Panc1 (cell line): ENCODE results near the gene CFAP52. TPM values are rescaled to one million over a fixed set of nuclear protein-coding genes. Genes with fewer than 3 reads are reported as not detected.

Experiments used
- ATAC-seq: fragments of 200-7000 bp; cut with Tn5 transposase; 2 replicates; pipeline ENCODE4 v1.9.1; 2020; ENCODE audit warnings: mild to moderate bottlenecking, moderate library complexity
- BruUV-seq: library from RNA; stranded (reverse); fragments of 400-500 nt; replicated peaks from 2 replicates; lab custom pipeline; 2021; lab: Mats Ljungman, UMichigan
- CTCF ChIA-PET: fragments of 300-600 bp; sonication (Branson Sonifier 250); formaldehyde crosslinking; loops from one replicate; lab custom pipeline; 2022; ENCODE audit warnings: antibody characterized with exemption; lab: Charles Lee
- POLR2A ChIA-PET: fragments of 300-600 bp; sonication (Branson Sonifier 250); formaldehyde crosslinking; loops from one replicate; lab custom pipeline; 2022; ENCODE audit warnings: antibody characterized with exemption; lab: Charles Lee
- DNase-seq: peaks from one replicate; pipeline ENCODE4 v3.0.0-alpha.2; 2010; ENCODE audit warnings: low read depth, low spot score
- H3K27ac ChIP-seq: 2 replicates; pipeline ENCODE4 v1.5.1; 2011; ENCODE audit warnings: mild to moderate bottlenecking, low read length, inconsistent platforms
- H3K27me3 ChIP-seq: fragments of 200-500 bp; sonication (Bioruptor generic); 2 replicates; pipeline ENCODE4 v1.6.0; 2014; ENCODE audit warnings: low read length, inconsistent platforms; ENCODE audit not compliant: control insufficient read depth, insufficient read depth
- H3K36me3 ChIP-seq: fragments of 200-500 bp; sonication (Bioruptor generic); 2 replicates; pipeline ENCODE4 v1.5.1; 2014; ENCODE audit warnings: inconsistent platforms, mild to moderate bottlenecking, low read length, moderate library complexity; ENCODE audit not compliant: control insufficient read depth, insufficient read depth
- H3K4me1 ChIP-seq: 2 replicates; pipeline ENCODE4 v1.5.1; 2011; ENCODE audit warnings: inconsistent platforms, mild to moderate bottlenecking, low read length, moderate library complexity; ENCODE audit not compliant: control insufficient read depth, insufficient read depth
- H3K4me3 ChIP-seq, 2 experiments: 2 replicates each; pipeline ENCODE4 v1.5.1; 2011 to 2012; ENCODE audit warnings: low read depth in 2 of 2, low read length in 2 of 2, mild to moderate bottlenecking in 2 of 2, inconsistent platforms in 1 of 2, moderate library complexity in 1 of 2
- H3K9me3 ChIP-seq: fragments of 200-500 bp; sonication (Bioruptor generic); 2 replicates; pipeline ENCODE4 v1.5.1; 2014; ENCODE audit warnings: low read depth, mild to moderate bottlenecking, inconsistent platforms, low read length, moderate library complexity; ENCODE audit not compliant: control insufficient read depth, insufficient read depth
- CTCF ChIP-seq: fragments of 450-650 bp; IDR thresholded peaks from 2 replicates; pipeline ENCODE4 v1.5.1; 2017; ENCODE audit warnings: mild to moderate bottlenecking
- POLR2AphosphoS5 ChIP-seq: IDR thresholded peaks from 2 replicates; pipeline ENCODE4 v1.6.1; 2012; ENCODE audit warnings: mild to moderate bottlenecking, low read depth, low read length, moderate library complexity
- REST ChIP-seq, 2 experiments: IDR thresholded peaks; 2 replicates each; pipeline ENCODE4 v1.6.1; 2011 to 2012; ENCODE audit warnings: low read depth in 2 of 2, control low read depth in 1 of 2, low read length in 1 of 2, mild to moderate bottlenecking in 1 of 2, moderate library complexity in 1 of 2; ENCODE audit not compliant: insufficient read depth in 1 of 2
- SIN3A ChIP-seq: IDR thresholded peaks from 2 replicates; pipeline ENCODE4 v1.6.1; 2012; ENCODE audit warnings: low read depth, mild to moderate bottlenecking, low read length, moderate library complexity, borderline replicate concordance; ENCODE audit not compliant: insufficient read depth
- TCF7L2 ChIP-seq: IDR thresholded peaks from 2 replicates; pipeline ENCODE4 v1.6.1; 2011; ENCODE audit warnings: mild to moderate bottlenecking, low read depth, low read length, inconsistent platforms
- in situ Hi-C: cut with HindIII; loops from 2 replicates; pipeline ENCODE4 v1.10.0; 2016; ENCODE audit warnings: low sequenced_read_pairs, low pct_unique_long_range_greater_than_20kb
- intact Hi-C: fragments of 100-400 bp; cut with micrococcal nuclease; formaldehyde crosslinking; loops from one replicate; pipeline ENCODE4 v1.10.0; 2022; ENCODE audit not compliant: unreplicated experiment
- total RNA-seq: library from RNA; stranded (reverse); gene quantifications from one replicate; pipeline ENCODE4 v1.2.1, GENCODE V29; 2021; ENCODE audit not compliant: unreplicated experiment

Gene CFAP52
- total RNA-seq, 1 experiment from 2014 or later: not detected

DNA sequence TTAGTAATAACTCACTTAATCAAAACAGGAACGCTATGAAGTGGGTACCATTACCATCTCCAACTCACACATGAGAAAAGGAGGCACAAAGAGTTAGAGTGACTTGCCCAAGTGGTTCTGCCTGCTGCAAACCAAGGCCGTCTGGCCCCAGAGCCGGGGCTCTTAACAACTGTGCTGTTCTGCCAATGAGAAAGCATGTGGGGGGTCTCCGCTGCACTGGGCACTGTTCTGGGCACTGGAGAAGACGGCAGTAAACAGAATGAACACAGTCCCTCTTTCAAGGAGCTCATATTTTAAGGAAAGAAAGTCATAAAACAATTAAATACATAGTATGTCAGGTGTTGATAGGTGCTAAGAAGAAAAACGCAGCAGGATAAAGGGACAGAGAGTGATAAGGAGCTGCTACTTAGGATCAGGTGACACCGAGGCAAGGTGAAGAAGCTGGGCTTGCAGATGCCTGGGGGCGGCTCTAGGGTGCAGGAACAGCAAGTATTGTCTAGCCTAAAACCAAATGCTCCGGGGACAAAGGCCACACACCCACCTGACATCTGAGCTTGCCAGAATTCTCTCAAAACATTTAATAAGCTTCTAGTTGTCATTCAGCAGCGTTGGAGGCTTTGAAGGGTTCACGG, 7.4 kb upstream of the CFAP52 start:
- H3K4me1 ChIP-seq: no peaks in the 10 kb centered on the region
- ATAC-seq (no peak), DNase-seq (no peak)
- no peaks in the 10 kb centered on the region; the same call in 1 of the 2 replicates for H3K36me3 ChIP-seq
- no peak for TF ChIP-seq REST (IDR thresholded peaks at IDR 0.05; ENCODE audit: insufficient read depth in 1 of 2, low read depth in 2 of 2, low read length in 1 of 2)
- no peak for TF ChIP-seq POLR2AphosphoS5
- in situ Hi-C loops (no loop called here), intact Hi-C loops (no loop called here)
- H3K9me3 ChIP-seq: no peaks in the 10 kb centered on the region
- CTCF ChIA-PET: no interaction called here
- H3K4me3 ChIP-seq: no peak overlapping the region
- H3K27ac ChIP-seq: no peak overlapping the region
- H3K27me3 ChIP-seq: no peaks in the 10 kb centered on the region
- BruUV-seq: no TSS peak
- POLR2A ChIA-PET: no interaction called here

DNA sequence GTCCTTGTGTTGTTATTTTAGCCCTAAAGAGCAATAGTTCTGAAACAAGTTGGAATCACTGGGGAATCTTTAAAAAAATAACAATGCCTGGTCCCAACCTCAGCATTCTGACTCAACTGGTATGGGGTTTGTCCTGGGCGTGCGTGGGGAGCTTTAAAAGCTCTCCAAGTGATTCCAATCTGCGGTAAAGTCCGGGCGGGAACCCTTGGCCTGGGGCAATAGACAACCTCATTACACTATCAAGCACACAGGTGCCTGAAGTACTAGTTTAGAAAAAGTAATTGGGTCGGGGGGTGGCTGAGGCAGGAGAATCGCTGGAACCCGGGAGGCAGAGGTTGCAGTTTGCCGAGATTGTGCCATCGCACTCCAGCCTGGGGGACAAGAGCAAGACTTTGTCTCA, 5.2 kb upstream of the CFAP52 start:
- ChIA-PET POLR2A (interaction anchor here (0.6 kb wide), 1 partner anchor 106 kb away, joined by 6 read pairs; no protein-coding TSS in a partner anchor), CTCF (no interaction called here)
- no peaks in the 10 kb centered on the region for H3K9me3 ChIP-seq
- no peaks in the 10 kb centered on the region for H3K4me1 ChIP-seq
- no peak for TF ChIP-seq TCF7L2
- TF ChIP-seq SIN3A: no peak
- no peak for TF ChIP-seq POLR2AphosphoS5
- no peak for TF ChIP-seq CTCF
- no peak for TF ChIP-seq REST (IDR thresholded peaks at IDR 0.05; ENCODE audit: insufficient read depth in 1 of 2, low read depth in 2 of 2, low read length in 1 of 2)
- DNase-seq (no peak), ATAC-seq (no peak)
- no TSS peak for BruUV-seq
- no peaks in the 10 kb centered on the region for H3K27me3 ChIP-seq
- no peak overlapping the region for H3K27ac ChIP-seq
- in situ Hi-C loops (no loop called here), intact Hi-C loops (no loop called here)
- no peak overlapping the region for H3K4me3 ChIP-seq
- no peaks in the 10 kb centered on the region; the same call in none of the 2 replicates for H3K36me3 ChIP-seq
